Progenitor cell of endocrine pancreas (in vitro differentiated cells): ENCODE data around the gene SNAP47. TPM values are rescaled to one million over a fixed set of nuclear protein-coding genes. Genes with fewer than 3 reads are reported as not detected.

ENCODE experiments used
- DNase-seq: peaks from one replicate; pipeline ENCODE4 v3.0.0; 2021; ENCODE audit warnings: low spot score; ENCODE audit not compliant: unreplicated experiment
- H3K27ac Mint-ChIP-seq: 2 replicates; pipeline ENCODE4 v1.8.0; 2021; ENCODE audit warnings: mild to moderate bottlenecking, moderate library complexity, mixed read lengths
- H3K27me3 Mint-ChIP-seq: 2 replicates; pipeline ENCODE4 v1.8.0; 2021; ENCODE audit warnings: mixed read lengths
- H3K36me3 Mint-ChIP-seq: 2 replicates; pipeline ENCODE4 v1.8.0; 2022; ENCODE audit warnings: mixed read lengths; ENCODE audit not compliant: insufficient read depth
- H3K4me1 Mint-ChIP-seq: 2 replicates; pipeline ENCODE4 v1.8.0; 2021; ENCODE audit warnings: low read depth, mixed read lengths
- H3K4me3 Mint-ChIP-seq: 2 replicates; pipeline ENCODE4 v1.8.0; 2021; ENCODE audit warnings: low read depth, mild to moderate bottlenecking, moderate library complexity, mixed read lengths
- H3K9me3 Mint-ChIP-seq: 2 replicates; pipeline ENCODE4 v1.8.0; 2021; ENCODE audit warnings: low read depth, mixed read lengths
- total RNA-seq: library from RNA; stranded (reverse); gene quantifications from 2 replicates; pipeline ENCODE4 v1.2.1, GENCODE V29; 2021
- TF ChIP-seq, protein P1 (sequence below): fragments of 200-600 bp; sonication (generic); IDR thresholded peaks from one replicate; pipeline ENCODE4 v1.5.0; 2021; ENCODE audit warnings: antibody characterized with exemption, mild to moderate bottlenecking; ENCODE audit not compliant: unreplicated experiment

Gene SNAP47
- total RNA-seq, 1 donor from 2014 or later = 39.6 TPM

- TF ChIP-seq, protein P1, sequence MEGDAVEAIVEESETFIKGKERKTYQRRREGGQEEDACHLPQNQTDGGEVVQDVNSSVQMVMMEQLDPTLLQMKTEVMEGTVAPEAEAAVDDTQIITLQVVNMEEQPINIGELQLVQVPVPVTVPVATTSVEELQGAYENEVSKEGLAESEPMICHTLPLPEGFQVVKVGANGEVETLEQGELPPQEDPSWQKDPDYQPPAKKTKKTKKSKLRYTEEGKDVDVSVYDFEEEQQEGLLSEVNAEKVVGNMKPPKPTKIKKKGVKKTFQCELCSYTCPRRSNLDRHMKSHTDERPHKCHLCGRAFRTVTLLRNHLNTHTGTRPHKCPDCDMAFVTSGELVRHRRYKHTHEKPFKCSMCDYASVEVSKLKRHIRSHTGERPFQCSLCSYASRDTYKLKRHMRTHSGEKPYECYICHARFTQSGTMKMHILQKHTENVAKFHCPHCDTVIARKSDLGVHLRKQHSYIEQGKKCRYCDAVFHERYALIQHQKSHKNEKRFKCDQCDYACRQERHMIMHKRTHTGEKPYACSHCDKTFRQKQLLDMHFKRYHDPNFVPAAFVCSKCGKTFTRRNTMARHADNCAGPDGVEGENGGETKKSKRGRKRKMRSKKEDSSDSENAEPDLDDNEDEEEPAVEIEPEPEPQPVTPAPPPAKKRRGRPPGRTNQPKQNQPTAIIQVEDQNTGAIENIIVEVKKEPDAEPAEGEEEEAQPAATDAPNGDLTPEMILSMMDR = no peak
- Mint-ChIP-seq H3K36me3 (no peaks in the 10 kb centered on the region), H3K27me3 (peaks cover 30% of the 10 kb centered on the region), H3K4me1 (no peaks in the 10 kb centered on the region), H3K4me3 (no peak overlapping the region), H3K27ac (no peak overlapping the region), H3K9me3 (no peaks in the 10 kb centered on the region)
- no peak for DNase-seq
Observed at GRCh38 chr1:227792216-227793078, 57.2 kb downstream of the SNAP47 start.

GRCh38 chr1:227793079-227793947 is 58.1 kb downstream of the SNAP47 start:
- Mint-ChIP-seq H3K36me3 (no peaks in the 10 kb centered on the region), H3K9me3 (no peaks in the 10 kb centered on the region), H3K27ac (no peak overlapping the region), H3K4me3 (no peak overlapping the region), H3K27me3 (peaks cover 32% of the 10 kb centered on the region), H3K4me1 (no peaks in the 10 kb centered on the region)
- TF ChIP-seq, protein P1 = no peak
- DNase-seq = no peak

DNA sequence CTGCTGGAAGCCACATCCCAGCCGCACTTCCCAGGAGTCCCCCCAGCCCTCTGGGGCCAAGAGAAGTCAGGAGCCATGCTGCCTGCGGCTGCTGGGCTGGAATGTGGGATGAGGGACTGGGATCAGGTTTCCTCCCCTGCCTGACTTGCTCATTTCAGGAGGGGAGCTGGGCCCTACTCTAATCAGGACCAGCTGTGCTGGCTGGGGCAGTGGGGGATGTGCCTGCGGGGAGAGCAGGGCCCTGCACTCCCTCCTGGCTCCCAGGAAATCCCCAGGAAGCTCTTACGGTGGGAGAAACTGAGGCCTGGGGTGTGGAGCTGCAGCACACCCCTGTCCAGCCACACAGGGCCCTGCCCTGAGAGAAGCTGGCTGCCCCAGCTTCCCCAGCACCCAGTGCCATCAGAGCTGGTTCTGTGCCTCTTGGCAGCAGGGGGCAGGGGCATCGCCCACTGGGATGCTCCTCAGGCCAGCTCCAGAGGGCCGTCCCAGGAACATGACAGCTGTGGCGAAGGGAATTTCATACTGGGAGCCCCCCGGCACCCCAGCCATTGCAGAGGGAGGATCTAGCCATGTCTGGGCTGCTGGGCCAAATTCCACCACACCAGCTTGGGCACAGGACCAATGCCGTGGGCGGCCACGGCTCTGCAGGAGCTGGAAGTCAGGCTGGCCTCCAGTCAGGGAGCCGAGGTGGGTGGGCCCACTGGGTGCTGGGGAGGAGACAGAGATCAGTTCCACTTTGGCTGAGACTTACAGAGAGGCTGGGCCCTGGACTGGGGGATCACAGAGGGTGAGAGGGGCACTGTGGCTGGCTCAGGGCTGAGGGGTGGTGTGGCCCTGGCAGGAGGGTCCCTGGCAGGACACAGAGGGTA is 58.9 kb downstream of the SNAP47 start:
- no peak for DNase-seq

GRCh38 chr1:227794817-227795192 is 59.6 kb downstream of the SNAP47 start:
- peaks cover 31% of the 10 kb centered on the region for H3K27me3 Mint-ChIP-seq
- no peak overlapping the region for H3K27ac Mint-ChIP-seq
- DNase-seq = no peak
- no peak overlapping the region for H3K4me3 Mint-ChIP-seq
- TF ChIP-seq, protein P1 = no peak
- H3K4me1 Mint-ChIP-seq = no peaks in the 10 kb centered on the region
- no peaks in the 10 kb centered on the region for H3K9me3 Mint-ChIP-seq
- H3K36me3 Mint-ChIP-seq = no peaks in the 10 kb centered on the region

More for the DNA sequence above, 58.9 kb downstream of the SNAP47 start:
- no peaks in the 10 kb centered on the region for H3K4me1 Mint-ChIP-seq
- no peaks in the 10 kb centered on the region for H3K9me3 Mint-ChIP-seq
- no peak overlapping the region for H3K4me3 Mint-ChIP-seq
- H3K27me3 Mint-ChIP-seq = peaks cover 31% of the 10 kb centered on the region
- no peaks in the 10 kb centered on the region for H3K36me3 Mint-ChIP-seq
- TF ChIP-seq, protein P1 = no peak
- H3K27ac Mint-ChIP-seq = no peak overlapping the region
